NCI-H748 (cell line): ENCODE results near the gene RHBDL1.
A peak's percentile ranks its signal among the peaks of the same experiment; 100 is the strongest.
"Not testable (repeated sequence)": the region's sequence is repeated elsewhere in the genome, so short reads cannot be mapped to it uniquely, and the experiment has no call there.

ENCODE experiments used
- DNase-seq: peaks from one replicate; lab custom pipeline; 2025; ENCODE audit not compliant: unreplicated experiment; lab: John Stamatoyannopoulos, UW

The RHBDL1 gene

DNA sequence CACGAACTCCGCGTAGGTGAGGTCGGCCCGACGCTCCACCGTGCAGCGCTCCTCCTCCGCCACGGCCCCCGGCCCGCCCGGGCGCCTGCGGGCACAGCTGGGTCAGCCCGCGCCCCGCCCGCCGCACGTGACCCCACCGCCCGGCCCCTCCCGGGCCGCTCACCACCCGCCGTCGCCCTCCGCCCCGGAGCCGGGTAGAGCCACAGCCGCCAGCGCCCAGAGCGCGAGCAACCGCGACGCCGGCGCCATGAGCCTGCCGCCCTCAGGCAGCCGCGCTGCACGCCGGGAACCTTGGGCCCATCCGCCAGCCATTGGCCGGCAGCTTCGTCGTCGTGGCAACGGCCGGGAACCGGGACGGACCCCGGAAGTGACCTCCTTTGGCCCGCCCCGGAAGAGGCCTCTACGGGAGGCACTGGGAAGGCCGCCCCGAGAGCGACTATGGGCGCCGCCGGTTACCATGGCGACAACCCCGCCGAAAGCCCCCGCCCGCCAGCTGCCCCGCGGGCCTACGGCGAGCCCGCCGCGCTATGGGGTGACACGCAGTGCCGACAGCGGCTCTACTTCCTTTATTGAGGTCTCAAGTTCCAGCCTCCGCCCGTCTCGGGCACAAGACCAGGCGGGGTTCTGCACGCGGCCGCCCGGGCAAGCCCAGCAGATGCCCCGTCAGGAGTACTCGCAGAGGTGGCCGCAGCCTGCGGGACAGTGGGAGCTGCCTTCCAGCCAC lies 8.8 kb downstream of the RHBDL1 start, which contains the start of gene JMJD8:
Gene JMJD8, minus strand, starts transcription at position 264 of the 724 bp plus-strand sequence. Its CDS starts 15 bp downstream, at position 249.
- DNase-seq: peak; percentile 95

- no peak for DNase-seq
Observed at GRCh38 chr16:684961-685696, 9.7 kb downstream of the RHBDL1 start.

GRCh38 chr16:685967-686366 lies 10.5 kb downstream of the RHBDL1 start:
- peak; percentile 31 for DNase-seq

DNA sequence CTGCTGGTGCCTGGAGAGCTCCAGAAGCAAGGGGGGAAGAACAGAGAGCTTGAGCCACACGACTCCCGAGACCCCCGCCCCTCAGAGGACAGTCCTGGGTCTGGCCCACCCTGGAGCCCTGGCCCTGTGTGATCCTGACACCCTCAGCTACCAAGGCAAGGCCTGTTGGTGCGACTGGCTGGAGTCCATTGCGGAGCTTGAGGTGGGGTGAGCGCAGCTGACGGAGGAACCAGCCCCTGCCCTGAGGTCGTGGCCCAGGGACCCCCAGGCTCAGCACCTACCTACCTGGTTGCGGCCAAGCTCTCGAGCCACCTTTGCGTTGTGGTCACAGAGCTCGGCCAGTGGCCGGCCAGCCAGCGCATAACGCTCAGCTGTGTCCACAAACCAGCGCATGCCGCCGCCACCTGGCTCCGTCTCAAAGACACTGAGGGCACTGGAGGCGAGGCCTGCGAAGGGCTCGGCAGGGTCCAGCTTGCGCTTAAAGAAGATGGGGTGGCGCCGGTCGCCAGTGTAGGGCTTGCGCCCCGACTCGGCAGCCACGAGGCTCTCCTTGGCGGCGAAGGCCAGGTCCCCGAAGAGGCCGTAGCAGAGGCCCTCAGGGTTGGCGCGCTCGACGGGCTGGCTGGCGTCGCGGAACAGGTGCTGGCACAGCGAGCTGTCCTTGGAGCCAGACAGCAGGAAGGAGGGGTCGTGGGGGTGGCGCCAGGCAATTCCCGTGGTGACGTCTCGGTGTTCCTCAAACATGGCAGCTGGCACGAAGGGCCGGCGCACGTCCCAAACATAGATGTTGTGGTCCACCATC lies 11.2 kb downstream of the RHBDL1 start:
- no peak for DNase-seq

GRCh38 chr16:687499-687898 lies 12.0 kb downstream of the RHBDL1 start:
- DNase-seq: no peak

DNA sequence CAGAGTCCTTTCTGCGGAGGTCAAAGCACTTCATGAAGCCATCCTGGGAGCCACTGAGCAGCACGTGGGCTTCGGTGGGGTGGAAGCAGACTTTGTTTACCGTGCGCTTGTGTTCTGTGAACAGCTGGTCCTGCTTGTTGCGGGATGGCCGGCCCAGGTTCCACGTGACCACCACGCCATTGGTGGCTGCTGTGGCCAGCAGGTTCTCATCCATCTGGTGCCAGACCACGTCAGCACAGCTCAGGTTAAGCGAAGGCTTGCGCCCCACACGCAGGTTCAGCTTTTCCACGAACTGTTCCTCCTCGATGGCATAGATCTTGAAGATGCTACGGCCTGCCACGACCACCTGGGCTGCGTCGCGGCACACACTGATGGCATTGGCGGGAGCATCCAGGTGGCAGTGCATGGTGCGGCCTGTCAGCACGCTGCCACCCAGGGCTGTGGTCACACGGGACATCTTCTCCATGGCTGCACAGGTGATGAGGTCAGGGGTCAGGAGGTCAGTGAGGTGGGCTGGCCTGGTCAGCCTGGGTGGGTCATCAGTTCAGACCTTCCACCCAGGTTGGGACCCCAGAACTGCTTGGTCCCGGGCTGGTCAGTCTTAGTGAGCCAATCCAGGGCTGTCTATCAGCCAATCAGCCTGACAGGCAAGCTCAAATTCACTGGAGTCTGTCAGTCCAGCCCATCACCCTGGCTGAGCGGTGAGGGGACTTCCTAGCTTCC lies 13.9 kb downstream of the RHBDL1 start:
- no peak for DNase-seq

- DNase-seq: not testable (repeated sequence)
Observed at GRCh38 chr16:691242-691641, 15.8 kb downstream of the RHBDL1 start.

DNA sequence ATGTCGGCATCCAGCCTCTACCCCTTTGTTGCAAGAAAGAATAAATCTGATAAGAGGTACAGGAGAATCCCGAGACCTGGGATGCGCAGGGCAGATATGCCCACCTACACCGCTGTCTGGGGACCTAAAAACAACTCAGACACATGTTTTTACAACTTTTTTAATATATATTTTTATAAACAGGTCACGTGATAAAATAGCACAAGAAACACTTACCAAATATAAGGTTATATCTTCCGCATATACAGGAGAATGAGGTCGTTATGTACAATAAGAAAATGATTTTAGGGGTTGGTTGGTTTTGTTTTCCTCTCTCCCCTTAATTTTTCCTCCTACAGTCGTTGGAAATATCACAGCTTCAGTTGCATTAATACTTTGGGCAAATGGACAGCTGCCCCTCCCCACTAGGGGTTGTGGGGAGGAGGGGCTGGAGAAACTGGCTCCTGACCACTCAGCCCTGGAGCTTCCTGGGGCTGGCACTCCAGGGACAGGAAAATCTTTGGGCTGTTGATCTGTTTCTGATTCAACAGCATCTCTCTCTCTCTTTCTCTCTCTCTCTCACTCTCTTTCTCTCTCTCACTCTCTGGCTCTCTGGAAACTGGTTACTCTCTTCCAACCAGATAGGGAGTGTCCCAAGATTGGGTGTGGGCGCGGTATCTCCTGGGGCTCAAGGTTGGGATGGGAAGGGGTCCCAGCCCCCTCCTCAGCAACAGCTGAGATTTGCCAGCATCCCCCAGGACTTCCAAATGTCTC lies 17.1 kb downstream of the RHBDL1 start:
- DNase-seq: no peak

- no peak for DNase-seq
Observed at GRCh38 chr16:693364-693763, 17.9 kb downstream of the RHBDL1 start.

- no peak for DNase-seq
Observed at GRCh38 chr16:693766-694165, 18.3 kb downstream of the RHBDL1 start.

- no peak for DNase-seq
Observed at GRCh38 chr16:694187-694862, 18.9 kb downstream of the RHBDL1 start.

- no peak for DNase-seq
Observed at GRCh38 chr16:694863-695354, 19.4 kb downstream of the RHBDL1 start.

DNA sequence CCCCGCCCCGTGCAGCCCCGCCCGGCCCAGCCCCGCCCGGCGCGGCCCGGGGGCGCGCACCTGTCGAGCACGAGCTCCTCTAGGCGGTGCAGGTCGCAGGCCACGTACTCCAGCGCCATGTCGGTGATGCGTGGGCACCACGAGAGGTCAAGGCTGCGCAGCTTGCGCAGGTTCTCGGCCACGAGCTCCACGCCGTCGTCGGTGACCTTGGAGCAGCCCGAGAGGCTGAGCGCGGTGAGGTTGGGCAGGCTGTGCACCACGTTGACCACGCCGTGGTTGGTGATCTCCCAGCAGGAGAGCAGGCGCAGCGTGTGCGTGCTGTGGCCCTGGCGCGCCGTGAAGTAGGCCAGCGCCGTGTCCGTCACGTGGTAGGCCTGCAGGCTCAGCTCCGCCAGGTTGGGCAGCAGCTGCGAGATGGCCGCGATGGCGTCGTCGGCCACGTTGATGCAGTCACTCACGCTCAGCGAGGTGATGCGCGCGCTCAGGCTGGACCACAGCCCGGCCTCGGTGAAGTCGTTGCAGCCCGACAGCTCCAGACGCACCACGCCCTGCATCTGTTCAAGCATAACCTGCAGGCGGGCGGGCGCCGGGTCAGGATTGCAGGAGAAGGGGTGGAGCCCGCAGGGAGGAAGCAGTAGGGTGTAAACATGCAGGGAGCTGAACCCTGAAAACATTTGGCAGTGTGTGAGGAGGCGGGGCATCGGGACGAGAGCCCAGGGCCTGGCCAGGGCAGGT lies 20.1 kb downstream of the RHBDL1 start:
- peak; percentile 96 for DNase-seq

- DNase-seq: no peak
Observed at GRCh38 chr16:698911-699671, 23.6 kb downstream of the RHBDL1 start.

DNA sequence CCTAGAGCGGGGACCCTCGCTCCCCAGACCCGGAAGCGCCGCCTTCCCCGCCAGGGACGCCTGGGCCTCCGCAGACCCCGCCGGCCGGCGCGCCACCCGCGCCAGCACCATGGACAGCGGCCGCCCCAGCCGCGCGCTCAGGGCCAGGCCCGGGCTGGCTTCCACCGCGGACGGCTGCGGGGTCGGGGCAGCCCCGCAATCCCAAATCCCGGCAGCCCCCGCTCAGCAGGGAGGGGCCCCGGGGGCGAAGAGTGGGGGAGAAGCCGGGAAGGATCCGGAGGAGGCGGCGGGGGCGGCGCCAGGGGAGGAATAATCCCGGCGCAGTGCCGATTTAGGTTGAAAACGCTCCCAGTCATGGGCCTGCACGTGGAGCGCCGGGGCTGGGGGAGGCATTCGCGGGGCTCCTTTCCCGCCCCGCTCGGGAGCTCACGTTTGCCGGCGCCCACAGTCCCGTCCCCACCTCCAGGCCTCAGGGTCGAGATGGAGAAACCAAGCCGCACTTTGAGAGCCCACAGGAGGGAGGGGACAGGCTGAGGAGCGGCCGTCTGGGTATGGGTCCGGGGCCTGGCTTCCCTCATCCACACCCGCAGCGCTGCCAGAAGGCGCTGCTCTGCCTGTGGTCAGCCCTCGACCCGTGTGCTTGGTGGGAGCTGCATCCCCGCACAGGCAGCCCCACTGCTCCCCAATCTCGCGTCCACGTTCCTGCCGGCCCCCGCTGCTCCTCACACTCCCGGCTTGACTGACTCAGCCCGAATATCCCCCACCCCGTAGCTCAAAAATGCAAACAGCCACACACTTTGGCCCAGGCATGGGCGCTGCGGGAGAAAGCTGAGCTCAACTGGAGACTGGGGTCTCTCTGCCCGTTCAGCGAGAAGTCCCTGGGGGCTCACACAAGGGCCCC lies 25.5 kb downstream of the RHBDL1 start:
- no peak for DNase-seq

GRCh38 chr16:702341-702740 lies 26.9 kb downstream of the RHBDL1 start:
- no peak for DNase-seq

GRCh38 chr16:703406-703805 lies 27.9 kb downstream of the RHBDL1 start:
- DNase-seq: no peak
